ELR (cell line): ENCODE results near the gene FGD6.
A peak's percentile ranks its signal among the peaks of the same experiment; 100 is the strongest.
"Not testable (repeated sequence)": the region's sequence is repeated elsewhere in the genome, so short reads cannot be mapped to it uniquely, and the experiment has no call there.

Experiments used
- DNase-seq: peaks from one replicate; pipeline ENCODE4 v3.0.0-alpha.2; 2015; ENCODE audit warnings: low read depth

Gene FGD6

DNA sequence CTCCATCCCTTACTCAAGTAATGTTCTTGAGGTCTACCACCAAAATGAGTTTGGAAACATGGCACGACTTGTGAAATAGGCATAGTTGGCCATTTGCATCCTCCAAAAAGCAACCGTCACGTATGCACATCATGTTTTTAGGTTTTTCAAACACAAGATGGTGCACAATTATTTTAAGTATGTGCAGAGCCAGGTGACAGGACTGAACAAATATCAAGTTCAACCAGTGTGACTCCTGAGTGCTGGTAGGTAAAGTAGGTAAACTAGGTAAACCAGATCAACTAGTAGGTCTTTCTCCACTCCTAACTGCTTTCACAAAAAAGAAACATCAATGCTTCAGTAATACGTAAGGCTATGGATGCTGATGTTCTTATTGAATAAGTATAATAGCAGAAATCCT is 39.1 kb downstream of the FGD6 start:
- no peak for DNase-seq

GRCh38 chr12:95177201-95177768 is 40.0 kb downstream of the FGD6 start:
- no peak for DNase-seq

DNA sequence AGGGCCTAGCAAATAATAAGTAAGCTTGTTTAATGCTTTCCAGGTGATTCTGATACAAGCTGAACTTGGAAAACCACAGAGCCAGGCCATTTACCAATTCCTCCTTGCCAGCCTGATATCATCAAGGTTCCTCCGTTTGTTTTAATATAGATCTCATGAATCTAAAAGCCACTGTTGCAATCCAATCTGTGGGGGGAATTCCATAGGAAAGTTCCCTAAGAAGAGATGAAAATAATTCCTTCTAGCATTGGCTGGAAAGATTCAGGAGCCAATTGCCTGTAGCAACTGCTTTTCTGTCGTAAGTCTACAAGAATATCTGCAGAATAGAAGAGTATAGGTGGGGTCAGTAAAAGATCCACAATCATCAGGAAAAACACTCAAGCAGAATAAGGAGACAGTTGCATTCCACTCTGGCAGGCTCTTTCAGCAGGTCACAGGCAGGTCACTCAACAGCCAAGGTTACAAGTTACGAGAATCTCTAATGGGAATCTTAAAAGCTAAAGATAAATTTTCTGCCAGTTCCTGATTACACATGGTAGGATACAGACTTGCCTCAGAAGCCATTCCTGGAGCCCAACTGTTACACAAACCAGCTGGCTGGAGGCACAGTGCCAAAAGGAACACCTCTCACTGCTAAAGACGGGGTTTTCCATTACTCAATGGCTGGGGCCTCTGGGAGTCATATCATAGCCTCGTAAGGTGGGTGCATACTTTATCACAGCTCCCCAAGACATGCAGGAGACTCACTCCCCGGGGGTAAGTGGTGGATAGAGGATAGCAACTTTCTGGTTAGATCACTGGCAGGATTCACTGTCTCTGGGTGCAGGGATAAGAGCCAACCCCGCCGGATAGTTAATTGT is 43.6 kb downstream of the FGD6 start:
- peak; percentile 51 for DNase-seq

- DNase-seq = peak; percentile 88
Observed at GRCh38 chr12:95169368-95169767, 47.9 kb downstream of the FGD6 start.

- no peak for DNase-seq
Observed at GRCh38 chr12:95168746-95169145, 48.5 kb downstream of the FGD6 start.

- peak; percentile 62 for DNase-seq
Observed at GRCh38 chr12:95164656-95165055, 52.6 kb downstream of the FGD6 start.

GRCh38 chr12:95158919-95159318 is 58.3 kb downstream of the FGD6 start:
- no peak for DNase-seq

DNA sequence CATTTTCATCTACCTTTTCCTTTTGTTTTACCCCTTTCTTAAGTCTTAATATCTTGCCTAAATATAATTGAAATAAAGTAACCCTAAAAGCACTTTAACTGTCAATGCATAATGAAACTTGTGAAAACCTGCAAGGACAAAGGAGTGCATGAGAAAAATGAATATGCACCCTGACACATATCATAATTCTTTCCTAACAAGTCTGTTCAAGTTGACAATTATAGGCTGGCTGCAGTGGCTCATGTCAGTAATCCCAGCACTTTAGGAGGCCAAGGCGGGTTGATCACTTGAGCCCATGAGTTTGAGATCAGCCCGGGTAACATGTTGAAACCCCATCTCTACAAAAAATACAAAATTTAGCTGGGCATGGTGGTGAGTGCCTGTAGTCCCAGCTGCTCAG is 65.4 kb downstream of the FGD6 start:
- DNase-seq = no peak

GRCh38 chr12:95151406-95151805 is 65.9 kb downstream of the FGD6 start:
- no peak for DNase-seq

DNA sequence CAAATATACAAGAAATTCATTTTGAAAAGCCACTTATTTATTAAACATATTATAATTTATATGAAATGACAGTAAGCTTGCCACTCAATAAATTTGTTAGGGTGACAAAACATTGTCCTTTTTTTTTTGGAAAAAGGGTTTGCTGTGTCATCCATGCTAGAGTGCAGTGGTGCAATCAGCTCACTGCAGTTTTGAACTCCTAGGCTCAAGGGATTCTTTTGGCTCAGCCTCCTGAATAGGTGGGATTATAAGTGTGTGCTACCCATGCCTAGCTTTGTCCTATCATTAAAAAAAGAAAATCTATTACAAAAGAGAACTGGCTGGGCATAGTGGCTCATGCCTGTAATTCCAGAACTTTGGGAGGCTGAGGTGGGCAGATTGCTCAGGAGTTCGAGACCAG is 66.8 kb downstream of the FGD6 start:
- no peak for DNase-seq

DNA sequence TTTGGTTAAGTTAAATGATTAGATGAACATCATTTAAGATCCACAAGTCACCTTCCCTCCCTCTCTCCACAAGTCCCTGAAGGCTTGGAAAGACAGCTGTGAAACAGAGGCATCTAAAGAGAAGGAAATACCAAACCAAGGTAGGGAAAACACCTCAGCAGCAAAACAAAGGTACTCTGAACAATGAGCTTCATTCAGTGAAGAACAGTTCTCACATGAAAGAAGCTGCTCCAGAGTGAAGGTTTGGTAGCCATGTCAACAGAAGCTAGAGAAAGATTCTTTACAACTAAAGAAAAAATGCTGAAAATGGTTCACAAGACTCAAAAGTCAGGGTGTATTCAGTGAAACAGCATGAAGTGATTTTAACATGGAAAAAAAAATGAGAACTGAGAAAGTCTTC is 69.4 kb downstream of the FGD6 start:
- no peak for DNase-seq

GRCh38 chr12:95146769-95147168 is 70.5 kb downstream of the FGD6 start:
- DNase-seq = no peak

GRCh38 chr12:95143621-95144205 is 73.6 kb downstream of the FGD6 start:
- DNase-seq = no peak

GRCh38 chr12:95142431-95143151 is 74.7 kb downstream of the FGD6 start:
- DNase-seq = no peak

DNA sequence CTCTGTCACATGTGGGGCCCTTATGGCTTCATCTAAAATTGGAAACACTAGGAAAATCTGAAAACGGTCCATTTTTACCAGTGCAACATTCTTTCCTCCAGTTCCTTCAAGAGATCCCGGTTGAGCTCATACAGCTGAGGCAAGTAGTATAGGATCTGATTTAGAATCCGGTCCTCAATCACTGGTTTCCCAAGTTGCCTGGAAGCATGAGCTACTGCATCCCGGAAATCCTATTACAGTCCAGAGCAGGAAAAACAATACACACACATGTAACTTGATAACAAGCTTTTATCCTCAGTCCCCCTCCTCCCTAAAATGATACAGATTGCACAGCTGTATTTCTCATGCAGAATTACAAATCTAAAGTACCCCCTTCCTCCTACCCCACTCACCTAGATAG is 76.0 kb downstream of the FGD6 start:
- no peak for DNase-seq

DNA sequence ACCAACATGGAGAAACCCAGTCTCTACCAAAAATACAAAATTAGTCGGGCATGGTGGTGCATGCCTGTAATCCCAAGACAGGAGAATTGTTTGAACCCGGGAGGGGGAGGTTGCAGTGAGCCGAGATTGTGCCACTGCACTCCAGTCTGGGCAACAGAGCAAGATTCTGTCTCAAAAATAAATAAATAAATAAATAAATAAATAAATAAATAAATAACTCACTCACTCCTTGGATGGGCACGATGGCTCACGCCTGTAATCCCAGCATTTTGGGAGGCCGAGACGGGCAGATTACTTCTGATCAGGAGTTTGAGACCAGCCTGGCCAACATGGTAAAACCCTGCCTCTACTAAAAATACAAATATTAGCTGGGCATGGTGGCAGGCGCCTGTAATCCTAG is 79.2 kb downstream of the FGD6 start:
- DNase-seq = not testable (repeated sequence)

DNA sequence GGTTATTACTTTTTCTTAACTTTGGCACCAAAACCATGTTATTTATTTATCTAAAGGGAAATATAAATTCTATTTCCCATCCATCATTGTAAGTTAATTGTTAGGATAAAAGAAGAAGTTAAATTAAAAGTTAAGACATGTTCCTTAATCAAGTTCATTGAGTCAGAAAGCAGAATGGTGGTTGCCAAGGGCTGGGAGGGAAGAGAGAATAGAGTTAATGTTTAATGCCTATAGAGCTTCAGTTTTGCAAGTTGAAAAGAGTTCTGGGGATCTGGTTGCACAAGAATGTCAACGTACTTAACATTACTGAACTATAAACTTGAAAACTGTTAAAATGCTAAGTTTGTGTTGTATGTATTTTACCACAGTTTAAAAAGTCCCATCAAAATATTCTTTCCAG is 80.7 kb downstream of the FGD6 start:
- no peak for DNase-seq

DNA sequence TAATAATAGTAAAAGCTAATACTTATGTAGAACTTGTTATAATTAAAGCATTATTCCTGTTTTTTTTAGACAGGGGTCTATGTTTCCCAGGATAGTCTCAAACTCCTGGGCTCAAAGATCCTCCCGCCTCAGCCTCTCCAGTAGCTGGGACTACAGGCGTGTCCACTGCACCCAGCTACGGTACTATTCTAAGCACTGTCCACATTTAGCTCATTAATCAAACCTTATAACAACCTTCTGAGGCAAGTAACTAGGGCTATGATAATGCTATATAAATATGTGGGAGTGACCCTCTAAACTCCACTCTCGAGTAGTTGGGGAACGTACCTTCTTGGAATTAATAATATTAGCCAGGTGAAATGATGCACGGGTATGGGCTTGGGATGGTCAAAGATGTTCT is 83.2 kb downstream of the FGD6 start:
- DNase-seq = no peak

DNA sequence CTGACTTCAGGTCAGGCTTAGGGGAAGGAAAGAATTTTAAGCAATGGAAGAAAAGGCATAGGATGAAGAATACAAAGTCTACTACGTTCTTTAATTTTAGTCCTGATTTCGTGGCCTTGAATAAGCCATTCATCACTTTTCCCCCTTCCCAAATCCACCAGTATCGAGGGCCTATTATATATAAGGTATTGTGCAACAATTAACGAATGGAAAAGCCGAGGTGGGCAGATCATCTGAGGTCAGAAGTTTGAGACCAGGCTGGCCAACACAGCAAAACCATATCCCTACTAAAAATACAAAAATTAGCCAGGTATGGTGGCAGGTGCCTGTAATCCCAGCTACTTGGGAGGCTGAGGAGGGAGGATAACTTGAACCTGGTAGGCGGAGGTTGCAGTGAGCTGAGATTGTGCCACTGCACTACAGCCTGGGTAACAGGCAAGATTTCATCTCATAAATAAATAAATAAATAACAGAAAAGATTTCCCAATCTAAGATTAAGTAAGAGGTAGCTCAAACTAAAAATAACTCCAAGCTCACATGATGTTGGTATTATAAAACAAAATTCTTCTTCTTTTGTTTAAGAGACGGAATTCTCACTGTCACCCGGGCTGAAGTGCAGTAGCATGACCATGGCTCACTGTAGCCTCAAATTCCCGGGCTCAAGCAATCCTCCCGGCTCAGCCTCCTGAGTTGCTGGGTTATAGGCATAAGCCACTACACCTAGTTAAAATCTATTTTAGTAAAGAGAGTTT is 85.5 kb downstream of the FGD6 start:
- no peak for DNase-seq

GRCh38 chr12:95130096-95130495 is 87.2 kb downstream of the FGD6 start:
- peak; percentile 4 for DNase-seq

DNA sequence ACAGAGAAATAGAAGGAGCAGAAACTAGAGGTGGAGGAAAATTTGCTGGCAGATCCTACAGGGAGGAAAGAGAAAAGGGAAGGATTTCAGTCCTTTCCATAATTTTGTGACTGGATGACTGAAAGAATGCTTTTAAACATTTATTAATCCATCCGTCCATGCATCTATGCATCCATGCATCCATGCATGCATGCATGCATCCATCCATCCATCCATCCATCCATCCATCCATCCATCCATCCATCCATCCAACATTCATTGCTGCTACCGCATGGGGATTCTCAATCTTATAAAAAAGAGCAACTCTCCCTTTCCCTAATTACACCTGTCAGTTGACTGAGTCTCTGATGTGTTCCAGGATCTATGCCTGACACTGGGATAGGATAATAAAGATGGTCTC is 88.2 kb downstream of the FGD6 start:
- DNase-seq = no peak

- no peak for DNase-seq
Observed at GRCh38 chr12:95126736-95127135, 90.5 kb downstream of the FGD6 start.
